ENCODE measurements around the gene KITLG. TPM values are rescaled to one million over a fixed set of nuclear protein-coding genes. Genes with fewer than 3 reads are reported as not detected.

KITLG gene
- total and polyA plus RNA-seq, 8 donors = 1.5 to 14.3 (median 5.1) TPM

DNA sequence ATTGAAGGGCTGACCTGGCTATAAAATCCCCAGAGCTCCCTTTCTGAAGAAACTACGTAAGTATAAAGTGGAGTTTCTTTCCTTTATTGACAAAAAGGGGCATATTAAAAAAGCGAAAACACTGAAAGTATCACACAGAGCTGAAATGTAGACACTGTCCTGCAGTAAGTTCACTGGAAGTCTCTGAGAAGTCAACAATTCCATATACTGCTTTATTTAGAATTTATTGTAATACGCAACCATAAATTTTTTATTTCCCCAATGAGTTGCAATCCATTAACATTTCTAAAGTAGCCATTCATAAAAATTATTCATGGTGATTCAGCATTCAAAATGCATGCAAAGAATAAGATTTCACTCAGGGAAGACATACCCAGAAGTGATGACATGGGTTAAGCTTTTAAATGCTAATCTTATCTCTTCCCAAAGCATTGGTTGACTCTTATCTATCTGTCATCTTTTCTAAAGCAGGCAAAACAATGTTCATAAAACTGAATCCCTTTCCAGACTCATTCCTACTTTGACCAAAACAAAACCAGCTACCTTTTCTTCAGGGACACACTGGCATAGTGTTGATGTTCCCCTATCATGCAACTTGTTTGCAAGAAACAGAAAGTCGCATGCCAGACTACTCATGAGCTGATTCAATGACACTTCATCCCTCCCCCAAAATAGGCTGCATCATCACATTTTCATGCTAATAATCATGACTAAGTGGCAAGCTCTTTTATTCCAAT, 17.3 kb downstream of the KITLG start:
- intact Hi-C loops (cut with DNase I) = no loop called here
- no peak overlapping the region for H3K4me3 ChIP-seq
- no peak overlapping the region for H3K27ac ChIP-seq
- H3K27me3 ChIP-seq = no peaks in the 10 kb centered on the region
- no peak for ATAC-seq
- no peaks in the 10 kb centered on the region for H3K36me3 ChIP-seq
- FAIRE-seq = no peak
- no peaks in the 10 kb centered on the region for H3K9me3 ChIP-seq
- no peak for DNase-seq
- TF ChIP-seq, protein P1, sequence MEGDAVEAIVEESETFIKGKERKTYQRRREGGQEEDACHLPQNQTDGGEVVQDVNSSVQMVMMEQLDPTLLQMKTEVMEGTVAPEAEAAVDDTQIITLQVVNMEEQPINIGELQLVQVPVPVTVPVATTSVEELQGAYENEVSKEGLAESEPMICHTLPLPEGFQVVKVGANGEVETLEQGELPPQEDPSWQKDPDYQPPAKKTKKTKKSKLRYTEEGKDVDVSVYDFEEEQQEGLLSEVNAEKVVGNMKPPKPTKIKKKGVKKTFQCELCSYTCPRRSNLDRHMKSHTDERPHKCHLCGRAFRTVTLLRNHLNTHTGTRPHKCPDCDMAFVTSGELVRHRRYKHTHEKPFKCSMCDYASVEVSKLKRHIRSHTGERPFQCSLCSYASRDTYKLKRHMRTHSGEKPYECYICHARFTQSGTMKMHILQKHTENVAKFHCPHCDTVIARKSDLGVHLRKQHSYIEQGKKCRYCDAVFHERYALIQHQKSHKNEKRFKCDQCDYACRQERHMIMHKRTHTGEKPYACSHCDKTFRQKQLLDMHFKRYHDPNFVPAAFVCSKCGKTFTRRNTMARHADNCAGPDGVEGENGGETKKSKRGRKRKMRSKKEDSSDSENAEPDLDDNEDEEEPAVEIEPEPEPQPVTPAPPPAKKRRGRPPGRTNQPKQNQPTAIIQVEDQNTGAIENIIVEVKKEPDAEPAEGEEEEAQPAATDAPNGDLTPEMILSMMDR (IDR thresholded peaks at IDR 0.05) = no peak
- 94 to 97% methylated on average over 4 of the region's 4 CpGs for WGBS, 2 donors
- peaks cover 0 to 18% (median 0%) of the 10 kb centered on the region in 3 donors for H3K4me1 ChIP-seq

DNA sequence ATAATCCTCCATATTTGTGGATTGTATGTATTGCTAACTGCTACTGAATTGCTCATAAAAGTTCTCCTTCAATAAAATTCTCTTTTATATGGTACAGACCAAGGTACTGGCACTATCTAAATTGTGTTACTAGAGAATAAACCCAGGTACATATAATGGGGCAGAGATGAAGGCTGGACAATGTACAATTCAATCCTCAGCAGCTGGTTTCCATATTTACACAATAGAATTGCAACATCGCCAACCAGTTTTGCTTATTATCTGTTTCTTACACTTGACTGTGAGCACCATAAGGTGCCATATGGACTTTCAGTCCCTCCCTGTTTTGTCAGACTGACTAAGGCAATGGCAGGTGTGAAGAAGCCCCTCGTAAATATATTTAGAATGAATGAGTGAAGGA, 18.1 kb downstream of the KITLG start:
- intact Hi-C loops (cut with DNase I) = no loop called here
- H3K4me3 ChIP-seq = no peak overlapping the region
- FAIRE-seq (no peak), DNase-seq (no peak), ATAC-seq (no peak)
- 85 to 87% methylated on average over 2 of the region's 2 CpGs for WGBS, 2 donors
- H3K9me3 ChIP-seq = no peaks in the 10 kb centered on the region
- H3K27me3 ChIP-seq = no peaks in the 10 kb centered on the region
- TF ChIP-seq, protein P1 (IDR thresholded peaks at IDR 0.05) = no peak
- peaks cover 0 to 12% (median 0%) of the 10 kb centered on the region in 3 donors for H3K4me1 ChIP-seq
- no peaks in the 10 kb centered on the region for H3K36me3 ChIP-seq
- H3K27ac ChIP-seq = no peak overlapping the region

GRCh38 chr12:88559772-88560171, 20.5 kb downstream of the KITLG start:
- no peaks in the 10 kb centered on the region for H3K36me3 ChIP-seq
- TF ChIP-seq, protein P1 (IDR thresholded peaks at IDR 0.05) = no peak
- H3K27ac ChIP-seq = no peak overlapping the region
- H3K27me3 ChIP-seq = no peaks in the 10 kb centered on the region
- H3K4me1 ChIP-seq = peaks cover 0 to 15% (median 0%) of the 10 kb centered on the region in 3 donors
- no peak for FAIRE-seq
- no peak overlapping the region for H3K4me3 ChIP-seq
- H3K9me3 ChIP-seq = no peaks in the 10 kb centered on the region
- intact Hi-C loops (cut with DNase I) = no loop called here
- no peak for DNase-seq
- peak in 2 of 4 donors; percentile 55 to 74 for ATAC-seq
- 25 to 35% methylated on average over 2 of the region's 2 CpGs for WGBS, 2 donors

- DNase-seq (no peak), FAIRE-seq (no peak), ATAC-seq (no peak)
- Histone ChIP-seq H3K9me3 (no peaks in the 10 kb centered on the region), H3K36me3 (no peaks in the 10 kb centered on the region), H3K4me1 (peaks cover 4 to 19% (median 4%) of the 10 kb centered on the region in 3 donors), H3K27ac (no peak overlapping the region), H3K27me3 (no peaks in the 10 kb centered on the region), H3K4me3 (no peak overlapping the region)
- intact Hi-C loops (cut with DNase I) = no loop called here
- TF ChIP-seq, protein P1 (IDR thresholded peaks at IDR 0.05) = no peak
- 90 to 91% methylated on average over 7 of the region's 7 CpGs for WGBS, 2 donors
Measured at GRCh38 chr12:88559199-88559598, 21.1 kb downstream of the KITLG start.

DNA sequence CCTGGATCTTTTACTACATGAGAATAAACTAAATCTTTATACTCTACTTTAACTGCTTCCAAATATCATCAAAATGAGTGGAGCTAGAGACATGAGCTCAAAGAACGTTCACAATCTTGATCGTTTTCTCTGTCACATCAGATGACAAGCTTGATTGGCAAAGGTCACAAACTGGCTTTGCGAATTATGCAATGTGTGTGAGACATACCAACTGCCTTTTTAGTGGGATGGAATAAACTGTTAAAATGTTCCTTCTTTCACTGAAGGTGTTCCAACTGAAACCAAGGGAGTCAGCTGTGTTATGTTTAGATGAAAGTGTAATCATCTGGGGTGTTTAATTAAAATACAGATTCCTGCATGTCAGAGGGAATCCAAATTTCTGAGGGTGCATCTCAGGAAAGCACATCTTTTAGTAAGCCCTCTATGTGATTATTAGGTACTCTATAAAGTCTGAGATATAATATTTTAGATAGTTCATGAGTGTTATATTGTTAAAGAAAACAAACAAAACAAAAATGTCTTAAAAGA, 21.9 kb downstream of the KITLG start:
- 66 to 81% methylated on average over 3 of the region's 3 CpGs for WGBS, 2 donors
- intact Hi-C loops (cut with DNase I) = no loop called here
- H3K27me3 ChIP-seq = no peaks in the 10 kb centered on the region
- H3K9me3 ChIP-seq = no peaks in the 10 kb centered on the region
- FAIRE-seq (no peak), ATAC-seq (no peak), DNase-seq (no peak)
- H3K4me1 ChIP-seq = peaks cover 4 to 27% (median 11%) of the 10 kb centered on the region in 3 donors
- H3K4me3 ChIP-seq = no peak overlapping the region
- no peak overlapping the region for H3K27ac ChIP-seq
- H3K36me3 ChIP-seq = no peaks in the 10 kb centered on the region
- TF ChIP-seq, protein P1 (IDR thresholded peaks at IDR 0.05) = no peak

All from pancreas (tissue), 10 donors.